ENCODE results near the gene GKAP1. TPM values are rescaled to one million over a fixed set of nuclear protein-coding genes. Genes with fewer than 3 reads are reported as not detected.

GKAP1 gene
- total RNA-seq, 1 experiment from 2014 or later = 7.5 TPM

DNA sequence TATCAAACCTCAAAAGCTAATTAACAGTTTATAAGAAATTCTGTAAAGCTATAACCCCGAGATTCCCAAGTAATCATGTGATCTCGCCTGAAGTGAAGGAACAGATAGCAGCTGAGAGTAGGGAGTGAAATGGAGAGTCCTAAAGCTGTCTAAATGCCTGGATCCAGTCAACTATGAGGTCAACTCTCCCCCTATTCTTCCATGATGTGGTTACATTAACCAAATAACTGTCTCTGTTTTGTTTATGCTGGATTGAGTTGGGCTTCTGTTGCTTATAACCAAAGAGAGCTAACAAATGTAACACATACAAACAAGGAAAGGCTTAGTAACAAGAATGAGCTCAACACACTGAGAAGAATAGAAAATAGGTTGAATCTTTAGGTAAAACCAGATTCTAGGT lies 41.6 kb downstream of the GKAP1 start:
- no peak for DNase-seq
- TF ChIP-seq, protein P1, sequence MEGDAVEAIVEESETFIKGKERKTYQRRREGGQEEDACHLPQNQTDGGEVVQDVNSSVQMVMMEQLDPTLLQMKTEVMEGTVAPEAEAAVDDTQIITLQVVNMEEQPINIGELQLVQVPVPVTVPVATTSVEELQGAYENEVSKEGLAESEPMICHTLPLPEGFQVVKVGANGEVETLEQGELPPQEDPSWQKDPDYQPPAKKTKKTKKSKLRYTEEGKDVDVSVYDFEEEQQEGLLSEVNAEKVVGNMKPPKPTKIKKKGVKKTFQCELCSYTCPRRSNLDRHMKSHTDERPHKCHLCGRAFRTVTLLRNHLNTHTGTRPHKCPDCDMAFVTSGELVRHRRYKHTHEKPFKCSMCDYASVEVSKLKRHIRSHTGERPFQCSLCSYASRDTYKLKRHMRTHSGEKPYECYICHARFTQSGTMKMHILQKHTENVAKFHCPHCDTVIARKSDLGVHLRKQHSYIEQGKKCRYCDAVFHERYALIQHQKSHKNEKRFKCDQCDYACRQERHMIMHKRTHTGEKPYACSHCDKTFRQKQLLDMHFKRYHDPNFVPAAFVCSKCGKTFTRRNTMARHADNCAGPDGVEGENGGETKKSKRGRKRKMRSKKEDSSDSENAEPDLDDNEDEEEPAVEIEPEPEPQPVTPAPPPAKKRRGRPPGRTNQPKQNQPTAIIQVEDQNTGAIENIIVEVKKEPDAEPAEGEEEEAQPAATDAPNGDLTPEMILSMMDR (IDR thresholded peaks at IDR 0.05; ENCODE audit: unreplicated experiment) = no peak
- Mint-ChIP-seq H3K27me3 (ENCODE audit: unreplicated experiment) (no peaks in the 10 kb centered on the region), H3K4me1 (ENCODE audit: low read depth, unreplicated experiment) (no peaks in the 10 kb centered on the region), H3K27ac (ENCODE audit: unreplicated experiment) (no peak overlapping the region), H3K9me3 (ENCODE audit: low read depth, unreplicated experiment) (no peaks in the 10 kb centered on the region), H3K36me3 (ENCODE audit: insufficient read depth, unreplicated experiment) (no peaks in the 10 kb centered on the region), H3K4me3 (ENCODE audit: low read depth, unreplicated experiment) (no peak overlapping the region)
- BruUV-seq (replicated peaks) = no TSS peak
- CTCF ChIA-PET = interaction anchor here (0.8 kb wide), 1 partner anchor 60 kb away, joined by 6 read pairs; no protein-coding TSS in a partner anchor
- intact Hi-C loops (cut with micrococcal nuclease; ENCODE audit: unreplicated experiment) = no loop called here

DNA sequence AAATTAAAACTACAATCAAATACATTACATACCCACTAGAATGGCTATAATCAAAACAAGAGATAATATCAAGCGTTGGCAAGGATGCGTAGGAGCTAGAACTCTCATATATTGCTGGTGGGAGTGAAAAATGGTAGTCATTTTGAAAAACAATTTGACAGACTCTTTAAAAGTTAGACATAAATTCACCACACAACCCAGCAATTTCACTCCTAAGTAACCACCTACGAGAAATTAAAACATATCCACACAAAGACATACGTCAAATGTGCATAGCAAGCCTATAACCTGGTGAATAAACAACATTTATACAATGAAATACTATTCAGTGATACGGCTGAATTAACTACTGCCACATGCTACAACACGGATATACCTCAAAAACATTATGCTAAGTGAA lies 44.7 kb downstream of the GKAP1 start:
- no TSS peak for BruUV-seq (replicated peaks)
- TF ChIP-seq, protein P1 (IDR thresholded peaks at IDR 0.05; ENCODE audit: unreplicated experiment) = no peak
- intact Hi-C loops (cut with micrococcal nuclease; ENCODE audit: unreplicated experiment) = no loop called here
- CTCF ChIA-PET = no interaction called here
- Mint-ChIP-seq H3K36me3 (ENCODE audit: insufficient read depth, unreplicated experiment) (no peaks in the 10 kb centered on the region), H3K9me3 (ENCODE audit: low read depth, unreplicated experiment) (no peaks in the 10 kb centered on the region), H3K27ac (ENCODE audit: unreplicated experiment) (no peak overlapping the region), H3K27me3 (ENCODE audit: unreplicated experiment) (no peaks in the 10 kb centered on the region), H3K4me3 (ENCODE audit: low read depth, unreplicated experiment) (no peak overlapping the region), H3K4me1 (ENCODE audit: low read depth, unreplicated experiment) (no peaks in the 10 kb centered on the region)
- DNase-seq = no peak

DNA sequence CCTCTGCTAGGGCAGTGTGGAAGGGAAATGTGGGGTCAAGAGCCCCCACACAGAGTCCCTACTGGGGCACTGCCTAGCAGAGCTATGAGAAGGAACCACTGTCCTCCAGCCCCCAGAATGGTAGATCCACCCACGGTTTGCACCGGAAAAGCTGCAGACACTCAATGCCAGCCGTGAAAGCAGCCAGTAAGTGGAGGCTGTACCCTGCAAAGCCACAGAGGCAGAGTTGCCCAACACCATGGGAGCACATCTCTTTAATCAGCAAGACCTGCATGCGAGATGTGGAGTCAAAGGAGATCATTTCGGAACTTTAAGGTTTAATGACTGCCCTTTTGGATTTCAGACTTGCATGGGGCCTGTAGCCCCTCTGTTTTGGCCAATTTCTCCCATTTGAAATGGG lies 52.2 kb downstream of the GKAP1 start:
- H3K27ac Mint-ChIP-seq (ENCODE audit: unreplicated experiment) = no peak overlapping the region
- no peaks in the 10 kb centered on the region for H3K4me1 Mint-ChIP-seq (ENCODE audit: low read depth, unreplicated experiment)
- H3K9me3 Mint-ChIP-seq (ENCODE audit: low read depth, unreplicated experiment) = no peaks in the 10 kb centered on the region
- TF ChIP-seq, protein P1 (IDR thresholded peaks at IDR 0.05; ENCODE audit: unreplicated experiment) = no peak
- CTCF ChIA-PET = no interaction called here
- H3K4me3 Mint-ChIP-seq (ENCODE audit: low read depth, unreplicated experiment) = no peak overlapping the region
- H3K36me3 Mint-ChIP-seq (ENCODE audit: insufficient read depth, unreplicated experiment) = no peaks in the 10 kb centered on the region
- no peak for DNase-seq
- BruUV-seq (replicated peaks) = no TSS peak
- no peaks in the 10 kb centered on the region for H3K27me3 Mint-ChIP-seq (ENCODE audit: unreplicated experiment)
- intact Hi-C loops (cut with micrococcal nuclease; ENCODE audit: unreplicated experiment) = no loop called here

DNA sequence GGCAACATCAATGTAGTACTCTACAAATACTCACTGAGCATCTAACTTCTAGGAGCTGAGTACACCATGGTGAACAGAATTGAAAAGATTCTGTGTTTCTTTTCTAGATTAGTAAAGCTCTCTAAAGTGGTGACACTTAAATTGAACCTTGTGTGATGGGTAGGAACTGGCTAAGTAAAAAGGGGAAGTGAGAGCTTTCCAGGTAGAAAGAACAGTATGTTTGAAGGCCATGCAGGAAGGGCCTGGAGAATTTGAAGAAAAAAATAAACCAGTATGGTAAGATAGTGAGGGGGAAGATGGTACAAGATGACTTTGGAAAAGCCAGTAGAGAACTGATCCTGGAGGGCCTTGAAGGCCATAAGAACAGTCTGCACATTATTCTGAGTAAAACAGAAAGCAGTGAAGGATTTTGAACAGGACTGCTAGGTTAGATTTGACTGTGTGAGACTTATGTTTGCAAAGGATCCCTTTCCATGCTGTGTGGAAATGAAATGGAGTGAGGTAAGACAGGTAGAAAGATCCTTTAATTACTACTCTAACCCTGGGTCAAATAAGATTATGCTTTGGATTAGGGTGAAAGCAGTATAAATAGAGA lies 63.1 kb downstream of the GKAP1 start:
- Mint-ChIP-seq H3K4me3 (ENCODE audit: low read depth, unreplicated experiment) (no peak overlapping the region), H3K27ac (ENCODE audit: unreplicated experiment) (no peak overlapping the region), H3K36me3 (ENCODE audit: insufficient read depth, unreplicated experiment) (no peaks in the 10 kb centered on the region), H3K4me1 (ENCODE audit: low read depth, unreplicated experiment) (peaks cover 14% of the 10 kb centered on the region), H3K27me3 (ENCODE audit: unreplicated experiment) (no peaks in the 10 kb centered on the region), H3K9me3 (ENCODE audit: low read depth, unreplicated experiment) (no peaks in the 10 kb centered on the region)
- no peak for DNase-seq
- TF ChIP-seq, protein P1 (IDR thresholded peaks at IDR 0.05; ENCODE audit: unreplicated experiment) = no peak
- BruUV-seq (replicated peaks) = no TSS peak
- CTCF ChIA-PET = no interaction called here
- intact Hi-C loops (cut with micrococcal nuclease; ENCODE audit: unreplicated experiment) = no loop called here

Data from Calu3 (cell line).